ENCODE results near the gene MON1B.
A peak's percentile ranks its signal among the peaks of the same experiment; 100 is the strongest.

MON1B gene

DNA sequence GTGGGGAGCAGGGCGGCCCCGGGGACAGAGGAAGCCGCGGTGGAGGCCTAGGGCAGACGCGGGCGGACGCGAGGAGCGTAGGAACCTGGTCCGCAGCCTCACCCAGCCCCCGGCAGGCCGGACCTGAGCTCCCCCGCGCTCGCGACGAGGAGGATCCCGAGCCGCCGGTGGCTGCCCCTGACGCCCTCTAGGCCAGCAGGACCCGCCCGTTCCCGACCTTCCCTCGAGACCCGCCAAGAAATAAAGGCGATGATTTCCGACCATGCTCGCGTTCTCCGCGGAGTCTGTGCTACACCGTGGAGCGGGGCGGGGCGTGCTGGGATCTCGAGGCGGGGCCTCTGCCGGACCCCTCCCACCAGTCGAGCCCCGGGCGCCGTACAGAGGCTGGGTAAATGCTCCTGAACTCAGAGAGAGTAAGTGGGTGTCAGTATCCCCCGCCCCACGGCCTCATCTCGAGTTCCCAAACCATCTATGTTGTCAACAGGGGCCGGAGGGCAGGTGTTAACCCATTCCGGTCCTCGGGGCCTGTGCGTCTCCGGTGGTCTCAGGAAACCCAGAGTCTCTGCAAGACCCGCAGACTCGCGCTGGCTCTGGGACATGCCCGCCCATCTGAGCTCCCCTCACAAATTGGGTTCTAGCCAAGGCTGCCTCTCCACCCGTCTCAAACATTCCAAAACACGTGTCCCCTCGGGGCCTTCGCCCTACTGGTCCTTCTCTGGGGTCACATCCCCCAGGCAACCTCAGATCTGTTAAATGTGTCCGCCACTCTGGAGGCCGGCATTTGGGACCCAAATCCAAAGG lies 22.0 kb downstream of the MON1B start:
- H3K79me2 ChIP-seq (ENCODE audit: insufficient read depth, low read length): no peaks in the 10 kb centered on the region
- H3K27ac ChIP-seq (ENCODE audit: low read depth, low read length, poor library complexity, severe bottlenecking): peak overlapping the region; percentile 19

GRCh38 chr16:77213542-77214106 lies 22.6 kb downstream of the MON1B start:
- no peaks in the 10 kb centered on the region for H4K20me1 ChIP-seq (ENCODE audit: insufficient read depth, low read length)
- no peak overlapping the region for H3K4me3 ChIP-seq (ENCODE audit: low read depth, low read length, poor library complexity, severe bottlenecking)
- H3K27me3 ChIP-seq (ENCODE audit: insufficient read depth, low read length): no peaks in the 10 kb centered on the region
- H3K27ac ChIP-seq (ENCODE audit: low read depth, low read length, poor library complexity, severe bottlenecking): no peak overlapping the region
- H3K36me3 ChIP-seq (ENCODE audit: insufficient read depth, low read length): no peaks in the 10 kb centered on the region
- H2AFZ ChIP-seq (ENCODE audit: low read length): no peak overlapping the region
- no peak overlapping the region for H3K4me2 ChIP-seq (ENCODE audit: low read length)
- no peaks in the 10 kb centered on the region for H3K9me2 ChIP-seq (ENCODE audit: low read depth, low read length)
- H3K9me3 ChIP-seq (ENCODE audit: low read length): no peaks in the 10 kb centered on the region
- no peaks in the 10 kb centered on the region for H3K79me2 ChIP-seq (ENCODE audit: insufficient read depth, low read length)
- TF ChIP-seq EZH2 (IDR thresholded peaks at IDR 0.05; ENCODE audit: borderline replicate concordance, low read length): no peak
- TF ChIP-seq CTCF (IDR thresholded peaks at IDR 0.05; ENCODE audit: low read length): no peak
- no peaks in the 10 kb centered on the region for H3F3A ChIP-seq (ENCODE audit: insufficient read depth, low read length)
- H3K9ac ChIP-seq (ENCODE audit: low read length): no peak overlapping the region; the same call in 1 of the 2 replicates
- H3K4me1 ChIP-seq (ENCODE audit: insufficient read depth, low read length, severe bottlenecking): peaks cover 5% of the 10 kb centered on the region

More for the DNA sequence above, 22.0 kb downstream of the MON1B start:
- Histone ChIP-seq H2AFZ (ENCODE audit: low read length) (no peak overlapping the region), H3K27me3 (ENCODE audit: insufficient read depth, low read length) (no peaks in the 10 kb centered on the region), H3K9ac (ENCODE audit: low read length) (peak overlapping the region; percentile 88), H3F3A (ENCODE audit: insufficient read depth, low read length) (no peaks in the 10 kb centered on the region), H3K4me2 (ENCODE audit: low read length) (peak overlapping the region; percentile 70), H3K36me3 (ENCODE audit: insufficient read depth, low read length) (no peaks in the 10 kb centered on the region), H3K4me3 (ENCODE audit: low read depth, low read length, poor library complexity, severe bottlenecking) (peak overlapping the region; percentile 86), H3K9me3 (ENCODE audit: low read length) (no peaks in the 10 kb centered on the region), H3K4me1 (ENCODE audit: insufficient read depth, low read length, severe bottlenecking) (peaks cover 5% of the 10 kb centered on the region), H3K9me2 (ENCODE audit: low read depth, low read length) (no peaks in the 10 kb centered on the region), H4K20me1 (ENCODE audit: insufficient read depth, low read length) (no peaks in the 10 kb centered on the region)
- TF ChIP-seq EZH2 (IDR thresholded peaks at IDR 0.05; ENCODE audit: borderline replicate concordance, low read length) (no peak), CTCF (IDR thresholded peaks at IDR 0.05; ENCODE audit: low read length) (no peak)

DNA sequence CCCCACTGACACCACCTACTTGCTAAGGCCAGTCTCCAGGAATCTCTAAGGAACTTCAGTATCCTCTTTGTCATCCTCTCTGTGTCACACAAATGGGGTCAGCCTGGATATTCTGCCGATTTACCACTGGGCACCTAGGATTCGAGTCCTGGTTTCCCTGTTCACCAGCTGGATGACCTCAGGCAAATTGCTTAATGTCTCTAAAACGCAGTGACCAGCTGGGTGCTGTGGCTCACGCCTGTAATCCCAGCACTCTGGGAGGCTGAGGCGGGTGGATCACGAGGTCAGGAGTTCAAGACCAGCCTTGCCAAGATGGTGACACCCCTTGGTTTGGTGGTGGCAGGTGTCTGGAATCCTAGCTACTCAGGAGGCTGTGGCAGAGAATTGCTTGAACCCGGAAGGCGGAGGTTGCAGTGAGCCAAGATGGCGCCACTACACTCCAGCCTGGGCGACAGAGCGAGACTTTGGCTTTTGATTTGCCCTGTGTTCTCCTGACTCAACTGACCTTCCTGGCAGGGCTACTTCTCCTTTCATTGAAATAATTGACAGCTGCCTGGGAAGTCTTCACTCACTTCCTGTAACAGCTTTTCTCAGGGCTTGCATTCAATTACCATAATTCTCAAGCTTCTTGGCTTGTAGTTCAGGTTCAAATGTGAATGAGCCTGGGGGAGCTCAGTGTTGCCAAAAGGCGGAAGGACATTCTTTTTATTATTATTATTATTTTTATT lies 23.6 kb downstream of the MON1B start:
- Histone ChIP-seq H3K9me2 (ENCODE audit: low read depth, low read length) (no peaks in the 10 kb centered on the region), H4K20me1 (ENCODE audit: insufficient read depth, low read length) (no peaks in the 10 kb centered on the region), H3K9ac (ENCODE audit: low read length) (no peak overlapping the region), H3K36me3 (ENCODE audit: insufficient read depth, low read length) (no peaks in the 10 kb centered on the region), H3F3A (ENCODE audit: insufficient read depth, low read length) (no peaks in the 10 kb centered on the region), H3K4me3 (ENCODE audit: low read depth, low read length, poor library complexity, severe bottlenecking) (no peak overlapping the region), H3K27me3 (ENCODE audit: insufficient read depth, low read length) (no peaks in the 10 kb centered on the region), H3K79me2 (ENCODE audit: insufficient read depth, low read length) (no peaks in the 10 kb centered on the region), H3K4me2 (ENCODE audit: low read length) (no peak overlapping the region), H3K9me3 (ENCODE audit: low read length) (no peaks in the 10 kb centered on the region), H2AFZ (ENCODE audit: low read length) (no peak overlapping the region), H3K4me1 (ENCODE audit: insufficient read depth, low read length, severe bottlenecking) (peaks cover 5% of the 10 kb centered on the region), H3K27ac (ENCODE audit: low read depth, low read length, poor library complexity, severe bottlenecking) (no peak overlapping the region)
- TF ChIP-seq CTCF (IDR thresholded peaks at IDR 0.05; ENCODE audit: low read length): no peak
- no peak for TF ChIP-seq EZH2 (IDR thresholded peaks at IDR 0.05; ENCODE audit: borderline replicate concordance, low read length)

Measured in OCI-LY1 (cell line).